Activated CD4-positive, alpha-beta T cell treated with anti-CD3 and anti-CD28 coated beads for 1 hour (primary cell): ENCODE measurements around the gene THRB.

ENCODE experiments used
- DNase-seq: peaks from one replicate; pipeline ENCODE4 v3.0.0-alpha.2; 2020

The THRB gene

DNA sequence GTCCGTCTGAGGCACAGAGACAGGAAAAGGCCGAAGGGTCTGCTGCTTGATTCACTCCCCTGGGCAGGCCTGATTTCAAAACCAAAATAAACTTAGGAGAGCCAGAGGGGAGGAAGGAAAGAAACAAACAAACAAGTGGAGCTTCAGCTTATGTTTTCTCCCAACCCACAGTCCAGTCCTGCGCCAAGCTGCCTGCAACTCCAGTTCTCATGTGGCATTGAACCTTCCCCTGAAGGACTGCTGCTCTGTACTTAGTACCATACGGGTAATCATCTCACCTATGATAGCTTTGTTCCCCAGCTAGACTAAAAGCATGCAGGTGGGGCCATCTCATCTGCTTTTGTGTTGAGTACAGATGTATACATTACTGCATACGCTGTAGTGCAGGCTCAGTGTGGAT, 236.4 kb downstream of the THRB start:
- DNase-seq, result no peak

- DNase-seq, result no peak
Measured at GRCh38 chr3:24255414-24255813, 239.2 kb downstream of the THRB start.

DNA sequence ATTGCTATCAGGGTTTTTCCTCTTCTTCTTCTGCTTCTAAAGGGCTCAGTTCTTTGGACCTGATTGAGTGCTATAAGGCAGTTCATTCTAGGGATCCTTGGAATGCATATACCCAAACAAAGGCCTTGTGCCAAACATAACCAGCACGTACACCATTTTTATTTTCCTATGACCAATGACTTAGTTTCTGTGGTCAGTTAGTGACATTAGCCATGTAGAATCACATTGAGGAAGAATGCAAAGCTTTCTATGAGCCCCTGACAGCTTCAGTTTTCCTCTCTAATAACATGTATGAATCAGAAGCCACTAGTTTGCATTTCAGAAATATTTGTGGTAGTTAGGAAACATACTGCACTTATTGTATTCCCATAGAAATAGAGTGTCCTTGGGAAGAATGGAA, 240.0 kb downstream of the THRB start:
- DNase-seq, result no peak

DNA sequence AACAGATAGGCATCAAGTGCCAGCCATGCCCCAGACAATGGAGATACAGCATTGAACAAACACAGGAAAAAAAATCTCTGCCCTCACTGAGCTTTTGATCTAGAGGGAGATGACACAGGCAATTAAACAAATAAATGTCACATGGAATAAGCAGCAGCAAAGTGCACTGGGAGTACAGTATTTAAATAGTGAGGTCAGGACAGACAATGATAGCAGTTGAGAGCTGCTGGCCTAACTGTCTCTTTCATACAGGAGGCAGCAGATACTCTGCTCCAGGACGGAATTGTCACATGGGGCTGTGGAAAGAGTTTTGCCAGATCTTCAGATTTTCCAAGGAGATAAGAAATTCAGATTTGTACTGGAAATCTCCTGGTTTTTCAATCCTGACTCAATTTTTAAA, 241.3 kb downstream of the THRB start:
- DNase-seq, result no peak

DNA sequence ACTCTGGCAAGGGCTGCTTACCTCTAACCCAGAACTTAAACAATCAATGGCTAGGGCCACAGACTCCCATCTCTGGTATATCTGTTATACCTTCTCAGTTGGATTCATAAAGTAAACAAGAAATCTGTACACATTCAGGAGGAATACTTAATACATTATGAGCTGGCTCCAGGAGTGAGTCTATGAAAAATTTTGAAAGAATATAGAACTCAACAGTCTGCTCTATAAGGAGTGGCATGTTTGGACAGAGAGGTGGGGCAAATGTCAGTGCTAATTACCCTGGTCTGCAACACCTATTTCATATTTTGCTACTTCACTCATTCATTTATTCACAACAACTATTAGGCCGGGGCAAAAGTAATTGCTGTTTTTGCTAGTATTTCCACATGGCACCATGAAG, 245.1 kb downstream of the THRB start:
- no peak for DNase-seq

DNA sequence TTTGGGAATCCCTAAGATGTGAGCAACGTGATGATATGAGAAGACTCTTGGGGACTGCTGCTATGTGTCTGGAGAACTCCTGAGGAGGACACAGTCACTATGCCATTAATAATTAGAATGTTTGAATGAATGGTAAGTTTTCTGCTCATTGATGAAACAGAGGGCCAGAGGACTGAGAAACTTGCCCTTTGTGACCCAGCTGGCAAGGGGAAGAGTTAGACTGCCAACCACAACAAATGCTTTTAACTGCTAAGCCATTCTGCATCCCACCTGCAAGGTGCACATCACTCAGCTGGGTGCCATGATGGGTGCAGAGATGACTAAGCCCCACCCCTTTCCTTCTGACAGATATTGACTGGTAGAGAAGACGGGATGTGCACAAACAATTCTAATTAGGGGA, 249.6 kb downstream of the THRB start:
- no peak for DNase-seq

GRCh38 chr3:24244491-24244890, 250.2 kb downstream of the THRB start:
- DNase-seq, result no peak

DNA sequence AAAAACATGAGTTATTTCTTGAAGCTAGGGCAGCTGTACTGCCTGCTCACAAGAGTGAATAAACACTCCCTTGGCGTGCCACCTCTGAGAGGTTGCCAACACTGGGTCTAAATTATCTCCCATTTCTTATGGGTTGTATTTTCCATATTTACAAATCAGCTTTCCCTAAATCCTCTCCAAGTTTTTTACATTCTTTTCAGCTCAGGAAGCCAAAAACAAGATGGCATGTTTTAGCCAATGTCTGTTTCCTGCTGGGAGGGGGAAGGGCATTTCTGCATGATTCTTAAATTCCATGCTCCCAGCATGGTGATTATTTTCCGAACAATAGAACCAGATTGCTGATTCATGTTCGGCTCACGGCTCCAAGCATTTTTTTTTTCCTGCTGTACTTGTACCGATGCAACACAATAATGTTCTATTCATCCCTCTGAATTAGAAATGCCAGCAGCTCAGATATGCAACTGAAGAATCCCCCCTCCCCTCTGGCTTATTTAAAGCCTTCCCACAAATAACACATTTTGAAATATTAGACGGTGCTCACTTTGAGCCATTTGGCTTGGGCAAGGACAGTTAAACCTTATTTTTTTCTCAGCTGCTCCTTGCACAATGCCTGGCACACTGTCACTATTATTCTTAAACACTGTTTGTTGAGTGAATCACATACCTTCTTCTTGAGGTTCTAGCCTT, 252.5 kb downstream of the THRB start:
- no peak for DNase-seq

DNA sequence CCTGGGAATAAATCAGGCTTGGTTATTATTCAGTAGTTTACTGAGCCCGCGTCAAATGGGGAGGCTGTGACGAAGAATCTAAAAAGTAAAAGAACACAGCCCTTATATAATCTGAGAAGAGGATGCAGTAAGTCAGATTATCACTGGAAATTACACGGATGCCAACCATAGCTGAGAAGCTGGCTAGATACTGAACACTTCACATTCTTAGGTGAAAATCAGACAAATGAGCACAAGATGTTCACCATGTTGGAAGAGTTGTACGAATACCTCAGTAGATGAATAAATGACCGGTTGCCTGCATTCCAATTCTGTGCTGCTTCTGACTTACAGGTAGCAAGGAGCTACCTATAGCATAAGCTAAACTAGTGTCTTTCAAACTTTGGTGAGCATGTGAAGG, 254.3 kb downstream of the THRB start:
- no peak for DNase-seq

DNA sequence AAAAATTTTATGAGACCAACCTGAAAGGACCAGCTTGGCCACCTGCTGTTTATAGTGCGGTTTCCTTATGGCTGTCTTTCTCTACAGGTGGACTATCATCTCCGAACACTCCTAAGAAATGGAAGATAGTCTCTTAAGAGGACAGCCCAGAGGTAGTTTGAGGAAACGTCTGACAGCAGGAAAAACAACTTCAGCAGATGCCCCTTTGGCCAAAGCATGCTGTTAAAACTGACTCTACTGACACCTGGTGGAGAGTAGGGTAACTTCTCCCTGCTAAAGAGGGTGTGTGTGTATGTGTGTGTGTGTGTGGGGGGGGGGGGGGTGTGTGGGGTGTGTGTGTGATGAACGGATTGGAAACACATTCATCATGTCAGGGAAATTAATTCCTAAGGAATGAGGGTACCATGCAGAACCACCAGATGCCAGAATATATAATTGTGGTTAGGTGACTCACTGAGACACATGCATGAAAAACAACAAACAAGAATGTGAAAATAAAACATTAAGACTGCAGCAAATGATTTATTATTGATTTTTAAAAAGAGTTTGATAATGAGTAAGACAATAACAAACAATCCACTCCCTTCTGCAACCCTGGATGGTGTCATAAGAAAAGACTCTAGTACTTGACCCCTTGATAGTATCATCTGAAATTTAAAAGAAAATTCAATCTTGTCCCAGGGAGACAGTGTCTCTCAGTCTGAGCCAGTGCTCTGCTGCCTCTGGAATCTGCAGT, 256.5 kb downstream of the THRB start:
- no peak for DNase-seq

DNA sequence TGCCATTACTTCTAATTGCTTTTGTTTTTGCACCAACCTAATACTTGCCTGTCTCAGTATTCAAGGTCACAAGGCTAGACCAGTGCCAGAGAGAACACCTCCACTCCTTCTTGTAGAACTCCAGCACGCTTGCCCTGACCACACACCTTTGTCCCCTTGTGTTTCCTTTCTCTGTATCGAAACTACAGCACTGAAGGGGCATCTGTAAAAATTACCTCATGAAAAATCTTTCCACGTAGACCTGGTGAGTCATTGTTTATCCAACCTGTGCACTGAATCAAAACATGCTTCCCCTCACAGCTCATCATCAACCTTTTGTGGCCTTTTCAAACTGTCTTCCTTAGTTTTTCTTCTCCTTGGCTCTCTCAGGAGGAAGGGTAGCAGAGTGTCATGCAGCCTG, 259.5 kb downstream of the THRB start:
- no peak for DNase-seq

DNA sequence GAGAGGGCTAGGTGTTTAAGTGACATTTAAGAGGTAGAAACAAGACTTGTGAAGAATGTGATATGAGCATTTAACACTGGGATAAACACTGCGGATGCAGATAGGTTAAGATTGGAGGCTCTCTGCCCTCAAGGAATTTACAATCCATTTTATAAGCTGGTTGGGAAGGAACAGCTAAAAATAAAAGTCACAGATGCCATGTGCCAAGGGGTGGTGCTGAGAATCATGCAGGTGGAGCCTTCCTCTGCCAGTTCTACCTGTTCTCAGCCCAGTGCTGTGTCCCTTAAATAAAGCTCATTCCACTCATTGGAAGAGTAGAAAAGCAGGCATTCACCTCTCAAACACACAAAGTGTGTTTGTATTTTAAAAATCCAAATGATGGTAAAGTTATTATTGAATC, 261.9 kb downstream of the THRB start:
- DNase-seq, result no peak

GRCh38 chr3:24229468-24230221, 265.0 kb downstream of the THRB start:
- no peak for DNase-seq

DNA sequence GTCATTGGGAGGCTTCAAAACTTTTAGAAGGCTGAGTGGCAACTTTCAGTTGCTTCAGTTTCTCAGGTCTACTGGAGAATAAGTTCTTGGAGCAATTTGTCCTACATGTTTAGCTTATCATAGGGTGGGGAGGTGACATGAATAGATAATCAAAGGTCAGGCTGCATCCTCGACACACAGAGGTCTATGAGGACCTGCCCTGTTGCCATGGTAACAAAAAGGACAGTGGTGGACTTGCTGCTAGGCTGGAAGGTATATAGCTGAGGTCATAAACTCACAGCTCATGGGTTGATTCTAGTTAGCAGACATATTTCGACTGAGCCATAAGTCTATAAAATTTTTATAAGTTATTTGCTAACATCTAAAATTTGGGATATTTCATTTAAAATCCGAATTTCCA, 267.0 kb downstream of the THRB start:
- no peak for DNase-seq

DNA sequence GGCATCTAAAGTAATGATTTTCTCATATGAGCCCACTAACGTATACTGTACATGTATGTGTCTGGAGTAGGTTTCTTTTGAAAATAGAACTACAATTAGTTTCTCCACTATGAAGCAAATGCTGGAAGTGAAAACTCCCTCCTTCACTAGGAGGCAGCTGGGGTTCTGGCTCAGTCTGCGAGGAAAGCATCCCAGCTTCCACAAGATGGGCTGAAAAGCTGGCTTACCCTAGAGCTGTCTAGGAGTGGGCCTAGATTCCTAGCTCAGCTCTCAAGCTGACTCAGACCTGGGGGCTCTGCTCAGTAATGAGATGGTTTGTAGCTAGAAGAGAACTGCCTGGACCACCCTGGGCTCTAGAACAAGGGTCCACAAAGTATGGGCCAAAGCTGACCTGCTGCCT, 268.3 kb downstream of the THRB start:
- no peak for DNase-seq

DNA sequence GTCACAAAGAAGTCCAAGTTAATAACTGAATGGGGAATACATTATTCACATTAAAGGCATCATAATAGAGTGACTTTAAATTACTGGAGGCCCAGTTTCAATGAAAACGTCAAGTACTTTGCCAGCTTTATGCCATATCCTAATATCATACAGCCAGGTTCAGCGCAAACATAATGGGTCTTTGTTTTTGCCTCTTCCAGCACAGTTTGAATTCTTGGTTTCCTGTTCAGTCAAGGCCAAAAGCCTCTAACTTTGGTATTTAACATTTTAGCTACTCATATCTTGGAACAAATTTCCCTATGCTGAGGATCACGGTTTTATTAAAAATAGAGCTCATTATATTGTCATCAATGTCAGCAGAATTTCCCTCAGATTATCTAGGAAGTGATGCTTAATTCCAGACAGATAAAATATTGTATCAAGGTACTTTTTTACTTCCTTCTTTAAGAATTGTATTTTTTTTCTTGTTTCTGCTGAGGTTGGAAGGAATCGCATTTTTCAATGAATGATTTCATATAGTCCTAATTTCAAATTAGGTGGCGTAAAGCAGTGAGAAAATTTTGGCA, 269.2 kb downstream of the THRB start:
- DNase-seq, result no peak

GRCh38 chr3:24224666-24225384, 269.8 kb downstream of the THRB start:
- no peak for DNase-seq

GRCh38 chr3:24222165-24222805, 272.4 kb downstream of the THRB start:
- DNase-seq, result no peak

DNA sequence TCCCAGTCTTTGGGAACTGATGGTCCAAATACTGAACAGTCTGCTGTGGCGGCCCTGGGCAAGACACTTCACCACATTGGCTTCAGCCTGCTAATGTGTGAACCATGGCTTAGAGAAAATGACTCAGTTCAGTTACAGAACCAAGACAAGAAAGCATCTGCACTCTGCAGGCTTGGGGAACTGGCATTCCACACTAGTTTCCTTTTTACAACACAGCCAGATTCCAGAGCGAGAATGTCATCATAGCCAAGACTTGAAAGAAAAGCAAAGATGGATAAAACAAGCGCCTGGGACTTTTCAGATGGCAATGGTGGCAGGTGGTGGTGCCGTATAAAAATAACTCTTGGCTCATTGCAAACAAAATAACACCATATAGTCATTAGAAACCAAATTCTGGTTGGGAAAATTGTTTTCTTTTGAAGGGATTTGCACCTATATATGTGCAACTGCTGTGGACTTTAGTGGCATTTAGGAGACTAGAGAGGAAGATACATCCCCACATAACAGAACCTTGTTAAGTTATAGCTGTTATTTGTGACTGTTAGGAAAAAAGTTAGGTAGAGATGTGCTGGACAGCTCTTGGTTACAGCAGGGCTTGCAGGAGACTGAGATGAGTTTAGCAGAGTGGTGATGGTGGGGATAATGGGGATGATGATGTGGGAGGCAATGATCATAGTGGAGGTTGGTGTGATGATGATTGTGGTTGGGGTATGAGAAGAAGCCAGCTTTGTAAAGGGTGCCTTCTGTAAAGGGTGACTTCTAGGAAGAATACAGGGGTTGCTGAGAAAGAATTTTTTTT, 273.6 kb downstream of the THRB start:
- DNase-seq, result no peak

DNA sequence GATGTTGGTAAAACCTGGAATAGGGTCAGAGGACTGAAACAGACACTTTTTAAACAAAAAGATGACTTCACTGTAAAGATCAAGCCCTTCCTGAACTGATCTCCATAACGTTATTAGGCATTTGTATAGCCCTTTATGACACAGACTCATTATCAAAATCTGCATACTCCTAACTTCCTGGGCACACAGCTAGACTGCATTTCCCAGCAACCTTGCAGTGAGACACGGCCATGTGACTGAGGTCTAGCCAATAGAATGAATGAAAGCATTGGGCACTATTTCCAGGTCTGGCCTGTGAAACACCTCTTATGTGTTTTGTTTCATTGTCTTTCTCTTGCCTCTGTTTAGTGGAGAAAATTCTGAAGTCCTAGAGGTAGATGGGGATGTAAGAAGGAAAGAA, 279.1 kb downstream of the THRB start:
- DNase-seq, result no peak

DNA sequence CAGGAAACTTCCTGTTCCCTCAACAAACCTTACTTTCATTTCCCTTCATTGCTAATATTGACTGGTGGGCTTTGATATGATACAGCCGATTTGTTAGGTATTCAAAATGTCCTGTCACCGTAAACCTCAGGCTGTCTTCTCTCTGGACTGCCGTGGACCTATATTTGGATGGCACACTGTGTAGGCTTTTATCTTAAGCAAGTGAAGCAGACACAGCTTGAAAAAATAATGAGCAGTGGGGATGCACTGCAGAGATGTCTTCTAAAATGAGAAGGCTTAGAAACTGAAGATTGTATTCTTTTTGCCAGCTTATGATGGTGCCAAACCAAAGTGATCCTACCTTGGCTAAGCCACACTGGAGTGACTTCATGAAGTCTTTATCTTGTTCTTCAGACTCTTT, 283.3 kb downstream of the THRB start:
- DNase-seq, result no peak

DNA sequence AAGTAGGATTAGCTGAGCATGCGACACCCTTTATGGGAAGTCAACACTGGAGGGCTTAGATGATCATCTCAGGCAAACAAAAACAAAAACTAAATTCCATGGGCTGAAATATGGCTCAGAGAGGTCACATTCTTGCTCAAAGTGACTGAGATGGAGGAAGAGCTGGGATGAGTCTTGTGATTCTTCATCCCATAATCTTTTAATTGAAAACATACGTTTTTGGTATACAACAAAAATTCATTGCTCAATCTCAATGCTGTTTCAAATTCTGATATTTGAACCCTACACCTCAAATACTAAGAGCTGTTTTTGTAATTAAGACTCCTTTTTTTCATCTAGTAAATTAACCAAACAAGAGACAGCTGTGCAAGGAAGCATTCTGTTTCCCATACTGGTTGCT, 292.6 kb downstream of the THRB start:
- no peak for DNase-seq
